HG03439 (cell line): ENCODE measurements around the gene CHKA.

Experiments
- ATAC-seq: cut with Tn5 transposase; IDR thresholded peaks from one replicate; pipeline ENCODE4 v1.9.1; 2021; ENCODE audit warnings: mild to moderate bottlenecking, moderate library complexity; ENCODE audit not compliant: unreplicated experiment

CHKA gene

DNA sequence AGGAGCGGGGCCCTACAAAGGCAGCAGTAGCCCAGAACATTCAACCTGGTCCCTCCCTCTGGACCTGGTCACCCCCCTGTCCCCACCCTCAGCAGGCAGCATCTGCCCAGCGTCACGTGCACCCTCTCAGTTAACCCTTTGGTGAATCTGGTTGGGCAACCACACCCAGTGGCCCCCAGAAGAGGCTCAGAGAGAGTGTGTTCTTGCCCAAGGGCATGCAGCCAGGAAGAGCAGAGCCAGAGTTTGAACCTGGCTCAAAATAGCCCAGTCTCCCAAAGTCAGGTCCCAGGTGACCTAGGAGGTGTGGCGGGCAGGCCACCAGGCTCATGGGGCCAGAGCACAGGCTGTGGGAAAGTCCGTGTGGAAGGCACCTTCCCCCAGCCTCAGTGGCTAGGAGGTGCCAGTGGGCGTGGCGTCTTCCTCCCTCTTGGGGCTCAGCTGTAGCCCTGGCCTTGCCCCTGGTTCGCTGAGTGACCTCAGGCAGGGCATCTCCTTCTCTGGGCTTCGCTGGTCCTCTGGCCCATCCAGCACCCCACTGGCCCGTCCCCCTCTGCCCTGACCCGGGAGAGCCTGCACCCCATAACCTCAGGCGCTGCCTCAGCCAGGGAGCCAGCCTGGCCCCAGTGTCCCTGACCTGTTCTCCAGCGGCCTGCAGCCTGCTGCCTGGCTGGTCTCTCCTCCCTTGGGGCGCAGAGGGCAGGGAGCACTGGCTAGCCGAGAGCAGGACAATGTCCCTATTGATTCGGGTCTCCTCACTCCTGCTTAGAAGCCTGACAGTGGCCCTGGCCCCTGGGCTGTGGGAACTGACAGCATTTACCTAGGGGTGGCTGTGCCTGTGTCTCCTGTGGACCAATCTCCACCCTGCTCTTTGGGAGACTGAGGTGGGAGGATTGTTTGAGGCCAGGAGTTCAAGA lies 104.0 kb downstream of the CHKA start:
- no peak for ATAC-seq

DNA sequence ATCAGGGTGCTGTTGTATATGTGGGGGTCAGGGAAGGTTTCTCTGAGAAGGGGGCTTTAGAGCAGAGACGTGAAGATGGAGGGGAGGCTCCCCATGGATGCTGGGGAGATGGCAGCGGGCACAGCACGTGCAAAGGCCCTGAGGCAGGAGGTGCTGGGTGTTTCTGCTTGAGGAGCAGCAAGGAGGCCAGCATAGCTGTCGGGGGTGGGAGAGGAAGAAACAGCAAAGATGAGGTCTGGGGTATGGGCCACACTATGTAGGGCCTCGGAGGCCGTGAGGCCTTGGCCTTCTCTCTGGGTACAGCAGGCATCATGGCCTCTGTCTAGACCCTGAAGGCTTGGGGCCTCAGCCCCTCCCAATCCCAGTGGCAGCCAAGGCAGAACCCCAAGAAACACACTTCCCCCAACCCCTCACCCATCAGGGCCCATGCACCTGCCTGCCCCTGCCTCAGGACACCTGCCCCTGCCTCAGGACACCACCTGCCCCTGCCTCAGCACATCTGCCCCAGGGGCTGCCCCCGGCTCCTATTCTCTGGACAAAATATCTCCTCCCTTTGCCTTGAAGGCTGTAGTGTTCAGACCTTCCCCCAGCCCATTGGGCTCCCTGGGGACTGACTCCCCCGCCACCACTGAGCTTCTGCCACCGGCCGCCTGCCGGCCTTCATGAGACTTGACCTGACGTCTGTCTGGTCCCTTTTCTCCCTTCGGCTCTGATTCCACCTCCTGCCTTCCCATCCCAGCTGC lies 104.9 kb downstream of the CHKA start:
- no peak for ATAC-seq

DNA sequence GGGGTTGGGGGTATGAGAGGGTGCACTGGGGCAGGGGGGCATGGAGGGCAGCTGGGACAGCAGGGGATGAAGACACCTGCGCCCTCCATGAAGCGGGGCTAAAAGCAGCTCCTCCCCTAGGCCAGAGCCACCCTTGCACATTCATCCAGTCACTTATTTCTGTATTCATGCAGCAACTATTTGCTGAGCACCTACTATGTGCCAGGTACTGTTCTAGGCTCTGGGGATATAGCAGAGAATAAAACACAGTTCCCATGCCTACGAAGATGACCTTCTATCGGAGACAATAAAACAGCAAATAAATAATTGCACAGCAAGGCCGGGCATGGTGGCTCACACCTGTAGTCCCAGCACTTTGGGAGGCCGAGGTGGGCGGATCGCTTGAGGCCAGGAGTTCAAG lies 105.7 kb downstream of the CHKA start:
- ATAC-seq: no peak

DNA sequence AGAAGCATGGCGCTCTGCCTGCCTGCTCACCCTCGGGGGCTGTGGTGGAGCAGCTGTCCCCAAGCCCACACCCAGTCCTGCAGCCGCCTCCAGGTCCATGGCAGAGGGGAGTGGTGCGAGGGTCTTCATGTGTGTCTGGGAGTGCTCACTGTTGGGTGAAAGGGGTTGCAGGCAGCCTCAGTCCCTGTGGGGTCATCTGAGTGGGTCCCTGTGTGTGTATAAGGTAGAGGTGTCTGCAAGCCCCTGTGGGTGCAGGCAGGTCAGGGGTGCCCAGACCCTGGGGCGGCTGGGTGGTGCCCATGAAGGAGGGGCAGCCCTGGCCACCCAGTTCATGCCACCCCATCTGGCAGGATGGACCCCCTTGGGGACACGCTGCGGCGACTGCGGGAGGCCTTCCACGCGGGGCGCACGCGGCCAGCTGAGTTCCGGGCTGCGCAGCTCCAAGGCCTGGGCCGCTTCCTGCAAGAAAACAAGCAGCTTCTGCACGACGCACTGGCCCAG lies 106.2 kb downstream of the CHKA start:
- ATAC-seq: no peak

DNA sequence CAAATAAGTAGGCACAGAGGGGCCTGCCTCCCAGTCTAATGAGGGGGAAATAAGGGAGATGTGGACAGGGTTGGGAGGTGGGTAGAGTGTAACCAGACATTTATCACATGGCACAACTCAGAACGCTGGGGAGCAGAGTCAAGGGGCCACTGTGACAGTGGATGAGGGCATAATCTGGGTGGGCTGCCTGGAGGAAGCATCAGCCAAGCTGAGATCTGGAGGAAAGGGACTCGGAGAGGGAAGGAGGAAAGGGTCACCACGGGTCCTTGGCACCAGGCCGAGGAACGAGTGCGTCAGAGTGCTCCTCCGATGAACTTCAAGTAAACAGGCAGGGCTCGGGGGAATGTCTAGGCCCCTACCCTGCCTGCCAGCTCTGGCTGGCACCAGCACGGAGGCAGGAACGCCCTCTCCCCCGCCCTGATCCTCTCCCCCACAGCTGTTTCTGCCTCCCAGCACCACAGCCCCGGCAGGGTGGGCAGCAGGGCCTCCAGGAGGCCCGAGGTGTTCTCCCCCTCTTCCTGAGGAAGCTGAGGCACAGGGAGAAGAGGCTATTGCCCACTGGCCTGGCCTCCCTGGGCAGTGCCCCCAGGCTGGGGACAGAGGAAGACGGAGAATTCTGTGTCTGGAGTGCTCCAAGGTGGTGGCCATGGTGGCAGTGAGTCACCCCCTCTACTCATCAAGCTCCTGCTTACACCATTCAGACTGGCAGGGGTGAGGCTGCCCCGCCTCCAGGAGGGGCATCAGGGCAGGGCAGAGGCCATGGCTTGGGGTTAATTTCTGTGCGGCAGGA lies 106.8 kb downstream of the CHKA start:
- ATAC-seq: no peak

DNA sequence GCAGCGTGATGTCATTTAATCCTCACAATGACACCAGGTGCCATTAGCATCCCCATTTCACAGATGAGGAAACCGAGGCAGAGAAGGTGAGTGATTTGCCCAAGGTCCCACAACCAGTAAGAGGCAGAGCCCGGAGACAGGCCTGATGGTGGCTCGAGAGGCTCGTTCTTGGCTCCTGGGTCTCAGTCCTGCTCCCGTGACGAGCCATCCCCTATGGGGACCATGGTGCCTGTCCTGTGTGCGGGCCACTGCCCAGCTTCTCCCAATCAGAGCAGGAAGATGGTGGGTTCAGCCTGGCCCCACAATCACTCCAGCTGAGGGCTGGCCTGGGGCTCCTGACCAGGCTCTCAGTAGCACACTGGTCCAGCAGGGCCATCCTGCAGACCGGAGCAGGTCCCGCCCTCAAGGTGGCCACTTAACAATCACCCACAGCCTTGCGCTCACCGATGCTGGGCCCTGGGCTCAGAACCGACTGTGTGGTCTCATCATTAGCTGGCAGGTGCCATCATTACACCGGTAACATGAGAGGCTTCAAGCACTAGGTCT lies 107.5 kb downstream of the CHKA start:
- no peak for ATAC-seq

GRCh38 chr11:68012843-68013610 lies 108.2 kb downstream of the CHKA start:
- no peak for ATAC-seq

DNA sequence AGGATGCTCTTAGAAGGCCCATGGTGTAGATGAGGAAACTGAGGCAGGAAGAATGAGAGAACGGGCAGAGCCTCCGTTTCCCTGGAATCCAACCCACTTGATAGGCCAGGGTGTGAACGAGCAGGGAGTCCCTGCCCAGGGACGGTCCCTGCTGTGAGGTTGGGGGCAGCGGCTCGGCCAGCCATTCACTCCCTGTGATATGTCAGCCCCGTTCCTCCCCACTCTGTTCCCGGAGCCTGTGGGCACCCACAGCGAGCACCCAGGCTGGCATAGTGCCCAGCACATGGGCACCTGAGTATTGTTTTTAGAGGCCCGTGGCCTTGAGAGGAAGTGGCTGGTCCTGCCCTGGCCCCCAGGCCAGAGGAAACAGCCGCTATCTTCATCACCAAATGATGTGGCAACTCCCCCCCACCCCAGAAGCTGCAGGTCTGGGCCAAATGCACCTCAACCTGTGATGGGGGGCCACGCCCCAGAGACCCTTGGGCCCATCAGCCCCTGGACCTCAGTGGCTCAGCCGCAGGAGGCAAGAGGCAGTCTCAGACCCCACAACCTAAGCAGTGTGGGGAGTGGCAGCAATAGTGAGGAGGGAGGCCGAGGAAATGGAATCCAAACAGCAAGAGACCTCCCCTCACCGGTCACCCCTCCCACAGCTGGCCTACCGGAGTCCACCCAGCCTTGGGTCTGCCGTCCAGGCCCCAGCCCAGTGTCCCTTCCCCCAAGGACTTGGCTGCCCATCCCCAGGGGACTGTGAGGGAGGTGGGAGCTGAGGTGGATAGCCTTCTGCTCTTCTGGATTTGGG lies 108.9 kb downstream of the CHKA start:
- no peak for ATAC-seq

DNA sequence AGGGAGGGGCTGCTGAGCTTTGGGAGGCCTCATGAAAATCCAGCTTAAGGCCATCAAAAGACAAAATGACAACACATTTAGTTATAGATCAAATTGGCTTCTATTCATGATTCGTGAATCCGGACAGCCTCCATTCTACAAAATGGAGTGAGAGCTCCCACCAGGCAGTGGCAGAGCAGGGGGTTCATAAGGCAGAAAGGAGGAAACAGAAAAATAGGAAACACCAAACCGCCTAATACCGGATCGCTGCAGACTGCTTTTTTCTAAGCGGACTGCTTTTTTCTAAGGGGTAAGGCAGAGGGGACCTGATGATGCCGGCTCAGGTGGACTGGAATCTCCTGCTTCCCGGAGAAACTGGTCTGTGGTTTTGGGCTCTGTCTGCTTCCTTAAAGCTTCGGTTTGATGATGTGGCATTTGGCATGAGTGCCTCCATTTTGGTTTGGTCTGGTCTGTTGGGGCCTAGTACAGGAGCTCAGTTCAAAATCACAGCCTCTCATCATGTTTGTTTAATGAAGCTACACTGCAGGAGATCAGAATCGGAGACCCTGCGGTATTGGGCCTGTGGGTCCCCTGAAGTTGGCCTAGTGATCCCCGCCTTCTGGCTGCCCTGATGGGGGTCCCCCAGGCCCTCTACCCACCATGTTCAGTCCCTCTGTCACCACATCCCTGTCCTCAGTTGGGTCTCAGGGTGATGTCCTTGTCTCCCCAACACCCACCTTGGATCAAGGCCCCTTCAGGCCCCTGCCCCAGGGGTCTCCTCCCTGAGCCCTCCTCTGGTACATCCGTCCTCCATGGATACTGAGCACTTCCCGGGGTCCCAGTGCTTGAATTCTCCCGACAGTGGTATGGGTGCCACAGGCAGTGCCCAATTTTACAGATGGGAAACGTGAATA lies 109.9 kb downstream of the CHKA start:
- ATAC-seq: no peak

DNA sequence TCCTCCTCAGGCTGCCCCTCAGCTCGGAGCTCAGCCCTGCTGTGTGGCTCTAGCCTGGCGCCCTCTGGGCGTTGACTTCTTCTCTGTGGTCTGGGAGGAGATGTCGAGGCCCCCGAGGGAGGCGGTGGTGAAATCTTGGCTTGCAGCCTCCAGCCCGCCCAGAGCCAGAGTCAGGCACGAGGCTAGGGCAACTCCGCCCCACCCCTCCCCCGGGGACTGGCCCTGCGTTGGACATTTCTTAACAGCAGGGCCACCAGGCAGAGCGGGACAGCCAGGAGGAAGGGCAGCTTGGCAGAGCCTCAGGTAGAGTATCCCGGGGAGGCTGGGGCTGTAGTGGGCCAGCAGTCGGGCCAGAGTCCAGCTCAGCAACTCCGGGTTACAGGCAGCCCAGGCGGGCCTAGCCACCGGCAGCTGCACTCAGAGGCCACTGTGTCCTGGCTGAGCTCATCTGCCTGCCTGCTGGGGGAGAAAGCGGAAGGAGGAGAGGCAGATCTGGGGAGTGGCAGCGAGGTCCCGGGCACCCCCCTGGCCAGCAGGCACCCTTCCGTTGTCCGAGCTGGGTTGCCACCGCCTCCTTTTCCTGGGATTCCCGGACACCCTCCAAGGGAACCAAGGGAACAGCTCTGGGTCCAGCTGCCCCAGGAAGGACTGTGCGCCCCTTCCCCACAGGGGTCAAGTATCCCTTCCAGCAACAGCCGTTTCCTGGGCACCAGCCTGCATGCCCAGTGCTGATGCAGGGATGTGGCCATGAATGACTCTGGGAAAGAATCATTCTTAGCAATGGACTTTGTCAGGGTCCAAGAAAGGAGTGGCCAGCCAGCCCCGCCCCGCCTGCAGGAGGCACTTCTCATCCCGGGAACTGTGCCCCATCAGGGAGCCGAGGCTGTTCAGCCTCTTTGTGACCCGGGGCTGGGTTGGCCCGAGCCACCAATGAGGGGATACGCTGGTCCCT lies 110.8 kb downstream of the CHKA start, which contains the start of gene ALDH3B1:
TSS of gene ALDH3B1 (plus strand) at position 238 of the 952 bp plus-strand sequence. CDS start 4,971 bp downstream, outside the sequence.
- no peak for ATAC-seq

DNA sequence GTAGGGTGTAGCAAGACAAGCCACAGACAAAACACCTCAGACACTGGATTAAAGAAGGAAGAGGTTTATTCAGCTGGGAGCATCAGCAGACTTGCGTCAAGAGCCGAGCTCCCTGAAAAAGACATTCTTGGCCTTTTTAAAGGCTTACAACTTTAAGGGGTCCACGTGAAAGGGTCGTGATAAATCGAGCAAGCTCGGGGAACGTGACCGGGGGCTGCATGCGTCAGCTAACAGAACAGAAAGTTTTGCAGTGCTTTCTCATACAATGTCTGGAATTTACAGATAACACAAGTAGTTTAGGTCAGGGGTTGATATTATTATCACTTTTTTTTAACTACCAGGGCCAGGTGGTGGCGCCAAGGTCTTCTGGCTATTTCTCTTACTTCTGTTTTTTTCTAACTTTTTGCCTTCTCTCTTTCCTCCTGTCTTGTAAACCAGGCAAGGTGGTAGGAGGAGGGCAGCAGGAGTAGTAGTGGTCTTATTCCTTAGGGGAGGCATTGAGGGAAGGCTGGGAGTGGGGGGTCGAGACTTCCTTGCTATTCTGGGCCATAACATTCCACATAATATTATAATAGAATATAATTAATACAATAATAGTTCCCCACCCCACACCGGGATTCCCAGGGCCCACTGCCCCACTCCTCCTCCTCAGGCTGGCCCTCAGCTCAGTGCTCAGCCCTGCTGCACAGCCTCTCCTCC lies 111.6 kb downstream of the CHKA start:
- no peak for ATAC-seq

- ATAC-seq: no peak
These were observed 112.5 kb downstream of the CHKA start for GRCh38 chr11:68008381-68009337.

DNA sequence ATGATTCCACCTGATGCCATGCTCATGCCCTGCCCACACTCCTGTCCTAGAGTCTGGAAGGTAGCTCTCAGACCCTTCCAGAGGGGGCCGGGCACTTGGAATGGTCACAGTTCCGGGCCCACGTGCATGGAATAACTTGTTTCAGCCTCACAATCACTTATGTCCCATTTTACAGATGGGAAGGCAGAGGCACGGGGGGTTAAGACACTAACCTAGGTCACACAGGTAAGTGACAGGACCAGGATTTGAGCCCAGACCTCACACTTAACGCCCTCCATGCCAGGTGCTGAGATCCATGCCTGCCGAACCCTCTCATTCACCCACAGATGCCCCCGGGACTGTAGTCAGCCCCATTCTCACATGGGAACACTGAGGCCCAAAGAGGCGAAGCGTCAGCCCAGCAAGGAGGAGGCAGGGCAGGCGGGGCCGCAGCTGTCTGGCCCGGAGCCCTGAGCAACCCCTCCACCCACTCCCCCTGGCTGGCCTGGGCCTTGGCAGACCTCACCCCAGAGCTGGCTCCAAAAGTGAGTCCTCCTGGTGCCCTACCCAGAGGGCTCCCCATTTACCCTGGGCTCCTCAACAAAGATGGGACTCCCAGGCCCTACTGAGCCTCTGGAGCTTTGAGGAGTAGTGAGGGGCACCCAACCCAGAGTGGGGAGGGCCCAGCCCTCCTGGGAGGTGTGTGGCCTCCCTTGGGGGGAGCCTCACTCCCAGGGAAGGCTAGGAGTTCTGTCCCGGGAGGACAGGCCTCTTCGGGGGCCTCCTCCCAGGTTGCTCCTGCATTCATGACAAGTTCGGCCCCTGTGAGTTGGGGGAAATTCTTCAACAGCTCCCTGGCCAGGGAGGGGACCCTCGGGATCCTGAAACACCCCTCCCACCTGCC lies 113.4 kb downstream of the CHKA start:
- ATAC-seq: no peak

DNA sequence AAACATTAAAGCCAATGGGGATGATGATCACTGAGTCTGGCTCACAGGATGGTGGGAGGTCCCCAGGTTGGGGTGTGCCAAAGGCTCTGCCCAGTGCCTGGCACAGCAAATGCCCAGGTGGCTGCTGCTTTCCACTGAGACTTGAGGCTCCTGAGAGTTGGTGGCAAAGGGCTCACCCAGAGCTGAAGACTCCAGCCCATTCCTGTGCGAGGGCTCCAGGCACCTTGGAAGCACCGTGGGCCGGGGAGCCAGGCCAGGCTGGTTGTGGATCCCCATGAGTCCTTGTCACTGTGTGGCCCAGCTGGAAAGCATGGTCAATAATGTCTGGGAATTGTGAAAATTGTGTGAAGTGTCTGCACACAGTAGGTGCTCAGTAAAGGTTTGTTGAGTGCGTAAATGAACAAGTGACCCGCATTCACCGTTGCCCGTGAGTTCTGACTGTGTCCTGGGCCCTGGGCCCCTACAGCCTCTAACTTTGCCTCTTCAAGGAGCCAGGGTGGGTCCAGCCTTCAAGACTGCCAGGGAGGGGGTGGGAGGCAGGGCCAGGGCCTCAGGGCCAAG lies 114.5 kb downstream of the CHKA start:
- ATAC-seq: no peak
